Natural killer cell treated with Interleukin-12 subunit alpha and Interleukin-12 subunit beta and Interleukin-15 and Interleukin-18, amount 100 ng/mL, for 72 hours (primary cell): ENCODE results near the gene DCAF4L1. TPM values are rescaled to one million over a fixed set of nuclear protein-coding genes. Genes with fewer than 3 reads are reported as not detected.

Experiments
- ATAC-seq, 2 donors: fragments of 150-1000 bp; cut with Tn5 transposase in 1 of 2; sonication (Bioruptor Pico), chemical (Tn5 transposase) in 1 of 2; 2 replicates each; pipeline ENCODE4 v1.10.0; 2021
- DNase-seq: peaks from one replicate; pipeline ENCODE4 v3.0.0; 2022; ENCODE audit warnings: low spot score
- H3K27ac Mint-ChIP-seq, 2 donors: 1 replicate in 1 of 2; 2 replicates in 1 of 2; pipeline ENCODE4 v1.8.0; 2022; ENCODE audit warnings: mixed read lengths in 2 of 2, mild to moderate bottlenecking in 1 of 2, moderate library complexity in 1 of 2
- H3K27me3 Mint-ChIP-seq, 2 donors: 1 replicate in 1 of 2; 2 replicates in 1 of 2; pipeline ENCODE4 v1.8.0; 2022; ENCODE audit warnings: mixed read lengths in 2 of 2
- H3K36me3 Mint-ChIP-seq: one replicate; pipeline ENCODE4 v1.8.0; 2022; ENCODE audit warnings: mixed read lengths
- H3K4me1 Mint-ChIP-seq, 2 donors: 1 replicate in 1 of 2; 2 replicates in 1 of 2; pipeline ENCODE4 v1.8.0; 2022; ENCODE audit warnings: low read depth in 2 of 2, mixed read lengths in 2 of 2, mild to moderate bottlenecking in 1 of 2
- H3K4me3 Mint-ChIP-seq: one replicate; pipeline ENCODE4 v1.8.0; 2022; ENCODE audit warnings: mixed read lengths
- H3K9me3 Mint-ChIP-seq: 2 replicates; pipeline ENCODE4 v1.8.0; 2022; ENCODE audit warnings: mixed read lengths
- total RNA-seq, 2 donors: library from RNA; stranded (reverse); gene quantifications; one replicate each; pipeline ENCODE4 v1.2.3, GENCODE V29; 2022

The DCAF4L1 gene
- total RNA-seq, 2 donors from 2014 or later, result 0.90 to 1.4 TPM

DNA sequence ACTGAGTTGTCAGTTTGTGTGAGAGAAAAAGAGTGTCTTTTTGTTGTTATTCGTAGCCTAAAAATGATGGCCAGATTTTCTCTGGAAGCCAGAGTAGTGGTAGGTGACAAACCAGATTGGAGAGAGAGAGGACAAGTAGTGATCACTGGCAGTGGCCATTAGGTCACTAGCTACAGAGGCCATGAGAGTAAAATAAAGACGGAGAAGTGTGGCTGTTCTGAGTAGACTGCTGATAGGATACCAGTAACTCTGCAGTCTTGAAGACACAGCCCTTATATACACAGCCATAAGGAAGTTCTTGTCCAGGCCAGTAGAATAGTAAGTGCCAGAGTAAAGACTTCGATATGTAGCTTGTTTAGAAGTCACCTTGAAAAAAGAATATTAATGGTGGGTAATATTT lies 16.5 kb downstream of the DCAF4L1 start:
- no peaks in the 10 kb centered on the region for H3K27me3 Mint-ChIP-seq
- peaks cover 11 to 17% of the 10 kb centered on the region in 2 donors for H3K4me1 Mint-ChIP-seq
- peaks cover 8% of the 10 kb centered on the region for H3K36me3 Mint-ChIP-seq
- H3K27ac Mint-ChIP-seq, result no peak overlapping the region
- DNase-seq (no peak), ATAC-seq (no peak)
- H3K9me3 Mint-ChIP-seq, result no peaks in the 10 kb centered on the region
- H3K4me3 Mint-ChIP-seq, result no peak overlapping the region

DNA sequence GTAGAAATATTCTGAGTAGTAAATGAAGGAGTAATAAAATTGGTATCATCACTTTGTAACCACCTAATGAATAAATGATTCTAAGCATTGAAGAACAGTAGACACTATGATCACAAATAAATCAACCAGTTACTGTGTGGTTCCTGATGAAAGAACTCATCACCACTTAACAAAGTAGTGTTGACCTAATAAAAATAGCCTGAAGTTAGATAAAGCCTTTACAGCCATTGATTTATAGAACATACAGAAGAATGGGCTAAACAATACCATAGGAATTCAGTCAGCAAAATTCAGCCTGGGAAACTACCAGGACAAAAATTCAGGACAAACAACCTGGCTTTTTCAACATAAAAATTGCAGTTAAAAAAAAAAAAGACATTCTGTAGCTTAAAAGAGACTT lies 17.8 kb downstream of the DCAF4L1 start:
- H3K27me3 Mint-ChIP-seq, result no peaks in the 10 kb centered on the region
- no peak overlapping the region for H3K4me3 Mint-ChIP-seq
- H3K4me1 Mint-ChIP-seq, result peaks cover 18 to 26% of the 10 kb centered on the region in 2 donors
- peaks cover 18% of the 10 kb centered on the region for H3K36me3 Mint-ChIP-seq
- H3K9me3 Mint-ChIP-seq, result no peaks in the 10 kb centered on the region
- DNase-seq (no peak), ATAC-seq (no peak)
- H3K27ac Mint-ChIP-seq, result no peak overlapping the region

DNA sequence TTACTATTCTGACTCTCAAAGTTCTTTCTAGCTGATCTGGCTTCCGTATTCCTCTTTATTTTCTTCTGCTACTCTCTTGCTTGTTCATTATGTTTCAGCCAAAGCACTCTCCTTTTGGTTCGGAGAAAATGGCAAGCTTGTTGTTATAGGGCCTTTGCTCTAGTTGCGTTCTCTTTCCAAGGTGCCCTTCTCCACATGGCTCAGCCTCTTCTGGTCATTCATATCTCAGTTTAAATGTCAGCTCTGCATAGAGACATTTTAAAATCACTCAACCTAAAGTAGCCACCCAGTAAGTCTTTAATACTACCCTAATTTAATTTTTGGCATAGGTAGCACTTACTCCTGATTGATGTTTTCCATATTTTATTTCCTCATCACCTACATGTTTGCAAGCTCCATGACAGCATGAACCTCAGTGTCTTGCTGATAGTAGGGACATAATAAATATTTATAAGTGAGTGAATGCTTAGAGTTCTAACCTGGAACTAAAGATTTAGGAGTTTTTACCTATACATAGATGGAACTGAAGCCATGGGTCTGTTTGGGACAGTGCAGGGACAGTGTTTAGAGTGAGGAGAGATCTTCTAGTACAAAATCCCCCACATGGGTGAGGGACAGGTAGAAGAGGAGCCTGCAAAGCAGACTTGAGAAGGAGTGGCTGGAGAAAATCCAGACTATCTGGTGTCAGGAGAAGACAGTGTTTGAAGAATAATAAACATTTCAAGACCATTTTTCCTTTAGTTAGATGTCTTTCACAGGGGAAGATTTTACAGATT lies 26.6 kb downstream of the DCAF4L1 start:
- Mint-ChIP-seq H3K9me3 (no peaks in the 10 kb centered on the region), H3K27ac (no peak overlapping the region), H3K36me3 (peaks cover 28% of the 10 kb centered on the region), H3K4me1 (peaks cover 27 to 29% of the 10 kb centered on the region in 2 donors), H3K27me3 (no peaks in the 10 kb centered on the region), H3K4me3 (no peak overlapping the region)
- ATAC-seq (no peak), DNase-seq (no peak)

DNA sequence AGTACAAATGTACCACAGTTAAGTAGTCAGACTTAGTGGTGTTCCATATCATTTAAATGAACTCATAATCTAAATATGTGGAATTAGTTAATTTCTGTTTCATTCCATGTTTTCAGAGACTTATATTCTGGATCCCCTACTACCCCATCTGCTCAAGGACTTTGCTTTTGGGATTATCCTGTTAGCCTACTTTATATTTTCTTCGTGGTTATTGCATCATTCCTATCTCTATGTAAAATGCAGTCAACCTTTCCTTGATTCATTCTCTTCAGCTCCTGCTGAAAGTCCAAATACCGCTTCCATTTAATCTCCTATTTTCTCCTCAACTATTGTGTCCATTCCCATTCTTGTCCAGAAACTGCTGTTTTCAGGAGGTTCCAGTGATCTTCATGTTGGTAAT lies 33.9 kb downstream of the DCAF4L1 start:
- ATAC-seq (no peak), DNase-seq (no peak)
- H3K36me3 Mint-ChIP-seq, result no peaks in the 10 kb centered on the region
- H3K27me3 Mint-ChIP-seq, result no peaks in the 10 kb centered on the region
- H3K27ac Mint-ChIP-seq, result no peak overlapping the region
- H3K4me3 Mint-ChIP-seq, result no peak overlapping the region
- no peaks in the 10 kb centered on the region for H3K9me3 Mint-ChIP-seq
- H3K4me1 Mint-ChIP-seq, result peaks cover 15 to 27% of the 10 kb centered on the region in 2 donors

DNA sequence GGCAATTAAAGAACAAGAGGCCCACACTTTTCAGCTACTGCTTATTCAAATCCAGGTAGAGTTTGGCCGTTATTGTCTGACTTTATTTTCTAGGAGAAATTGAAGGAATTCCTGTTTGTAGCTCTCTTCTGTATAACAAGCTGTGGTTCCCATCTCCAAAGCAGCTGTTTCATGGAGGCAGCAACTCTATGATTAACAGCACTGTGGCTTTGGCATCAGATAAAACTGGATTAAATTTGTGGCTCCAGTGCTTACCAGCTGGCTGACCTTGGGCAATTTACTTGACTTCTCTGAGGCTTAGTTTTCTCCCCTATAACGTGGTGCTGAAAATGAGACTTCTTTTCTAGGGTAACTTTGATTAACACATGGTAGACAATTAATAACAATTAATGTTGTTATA lies 36.9 kb downstream of the DCAF4L1 start:
- Mint-ChIP-seq H3K9me3 (no peaks in the 10 kb centered on the region), H3K27ac (no peak overlapping the region), H3K4me3 (no peak overlapping the region), H3K4me1 (peaks cover 7 to 19% of the 10 kb centered on the region in 2 donors), H3K27me3 (no peaks in the 10 kb centered on the region), H3K36me3 (peaks cover 11% of the 10 kb centered on the region)
- DNase-seq (no peak), ATAC-seq (no peak)

Other genes with a start within 250 kb of the DCAF4L1 start
- not detected for gene PHOX2B, start 233.0 kb upstream of the DCAF4L1 start, total RNA-seq
- 10 to 100 TPM; 58.8 to 78.1 TPM for gene TMEM33, start 46.3 kb upstream of the DCAF4L1 start, total RNA-seq
- gene SLC30A9, start 8.8 kb downstream of the DCAF4L1 start, total RNA-seq, result 10 to 100 TPM; 38.8 to 41.0 TPM
- under 1 TPM; 0.11 to 0.57 TPM for gene BEND4, start 170.9 kb downstream of the DCAF4L1 start, total RNA-seq